ENCODE measurements around the gene PRKCZ.

- no peak for TF ChIP-seq CTCF (IDR thresholded peaks at IDR 0.05)
- no peak for TF ChIP-seq POLR2A (IDR thresholded peaks at IDR 0.05; ENCODE audit: low read depth)
- no peak for TF ChIP-seq POLR2AphosphoS5 (IDR thresholded peaks at IDR 0.05)
- TF ChIP-seq EP300 (IDR thresholded peaks at IDR 0.05) = no peak
These were observed 55.7 kb downstream of the PRKCZ start for GRCh38 chr1:2105781-2106524.

Measured in esophagus muscularis mucosa (tissue), 4 donors.